ENCODE data around the gene CCSER2. TPM values are rescaled to one million over a fixed set of nuclear protein-coding genes. Genes with fewer than 3 reads are reported as not detected.

CCSER2 gene
- total and polyA plus RNA-seq, 2 donors (not counting 1 experiment from before 2014, with no cell fraction given), result 6.0 to 45.9 TPM

DNA sequence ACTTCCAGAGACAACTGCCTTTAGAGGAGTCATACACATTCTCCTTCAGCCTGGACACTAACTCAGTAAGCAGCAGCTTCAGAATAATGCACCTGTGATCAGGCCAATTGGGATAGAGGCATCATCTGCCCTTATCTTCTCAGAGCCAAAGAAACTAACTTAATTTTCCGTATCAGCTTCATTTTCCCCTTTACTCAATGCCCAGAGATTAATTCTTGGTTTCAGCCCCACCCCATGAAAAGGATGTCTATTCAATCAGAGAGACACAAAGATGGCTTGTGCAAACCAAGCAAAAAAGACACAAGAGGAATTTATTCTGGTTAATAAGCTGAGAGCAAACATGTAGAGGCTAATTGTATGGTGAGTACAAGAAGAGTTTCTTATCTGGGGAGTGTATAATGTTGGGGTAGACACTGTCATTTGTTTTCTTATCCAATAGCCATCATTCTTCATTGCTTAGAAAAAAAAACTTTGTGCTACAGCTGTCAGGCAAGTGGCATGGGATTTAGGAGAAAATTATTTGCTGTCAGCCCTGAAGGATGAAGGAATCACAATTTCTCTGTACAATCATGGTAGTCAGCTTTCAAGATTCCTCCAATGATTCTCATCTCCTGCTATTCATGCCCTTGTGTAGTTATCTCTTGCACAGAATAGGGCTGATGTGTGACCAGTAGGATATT is 38.7 kb upstream of the CCSER2 start:
- TF ChIP-seq EZH2 (IDR thresholded peaks at IDR 0.05; ENCODE audit: borderline replicate concordance, insufficient read depth, low read depth, low read length, poor library complexity, severe bottlenecking), result no peak
- no peak for TF ChIP-seq CTCF (IDR thresholded peaks at IDR 0.05)
- CTCF ChIA-PET, result interaction anchor here (1.4 kb wide), 1 partner anchor 28 kb away, joined by 3 read pairs; no protein-coding TSS in a partner anchor

GRCh38 chr10:84290235-84290634 is 38.2 kb upstream of the CCSER2 start:
- DNase-seq (no peak), ATAC-seq (ENCODE audit: low read depth) (no peak)
- H3K4me3 Mint-ChIP-seq, result no peak overlapping the region
- H3K27me3 ChIP-seq (replicated peaks in 1 of 4; ENCODE audit: control extremely low read depth in 1 of 4, control insufficient read depth in 3 of 4, insufficient read depth in 4 of 4, low read length in 3 of 4), result peaks cover 0 to 4% (median 0%) of the 10 kb centered on the region in 4 experiments
- H3K9ac ChIP-seq (ENCODE audit: low read length), result no peak overlapping the region
- H2AFZ ChIP-seq (ENCODE audit: insufficient read depth, low read depth, low read length, poor library complexity, severe bottlenecking), result no peak overlapping the region
- intact Hi-C loops (cut with micrococcal nuclease), result no loop called here
- no peaks in the 10 kb centered on the region for H3K36me3 ChIP-seq (replicated peaks in 1 of 2; ENCODE audit: control extremely low read depth in 1 of 2, control insufficient read depth in 1 of 2, extremely low read depth in 1 of 2, insufficient read depth in 2 of 2, low read length in 1 of 2)
- H3K9me3 Mint-ChIP-seq (ENCODE audit: insufficient read depth), result no peaks in the 10 kb centered on the region
- peaks cover 0 to 1% (median 0%) of the 10 kb centered on the region in 3 donors for H3K9me3 ChIP-seq (ENCODE audit: control extremely low read depth in 1 of 3, control insufficient read depth in 2 of 3, insufficient read depth in 1 of 3, low read length in 2 of 3)
- no peaks in the 10 kb centered on the region for H4K20me1 ChIP-seq (ENCODE audit: control insufficient read depth, insufficient read depth, low read length, poor library complexity, severe bottlenecking)
- no peak for TF ChIP-seq EZH2 (IDR thresholded peaks at IDR 0.05; ENCODE audit: borderline replicate concordance, insufficient read depth, low read depth, low read length, poor library complexity, severe bottlenecking)
- no peak for TF ChIP-seq CTCF (IDR thresholded peaks at IDR 0.05)
- no peak overlapping the region for H3K4me3 ChIP-seq (ENCODE audit: control extremely low read depth in 1 of 5, extremely low read depth in 1 of 5, insufficient read depth in 1 of 5, low read depth in 2 of 5, low read length in 4 of 5)
- no peaks in the 10 kb centered on the region for H3K4me1 Mint-ChIP-seq
- ChIA-PET POLR2A (no interaction called here), CTCF (interaction anchor here (1.4 kb wide), 1 partner anchor 28 kb away, joined by 3 read pairs; no protein-coding TSS in a partner anchor)
- no peaks in the 10 kb centered on the region for H3K4me1 ChIP-seq (ENCODE audit: control insufficient read depth in 2 of 2, insufficient read depth in 2 of 2, low read length in 2 of 2)
- no peaks in the 10 kb centered on the region for H3K79me2 ChIP-seq (ENCODE audit: control insufficient read depth, insufficient read depth, low read length)
- H3K27ac Mint-ChIP-seq, result no peak overlapping the region
- 72% methylated on average over 3 of the region's 3 CpGs for WGBS (ENCODE audit: insufficient coverage)
- no peak overlapping the region for H3K4me2 ChIP-seq (replicated peaks; ENCODE audit: low read depth, low read length, poor library complexity, severe bottlenecking)
- H3K27me3 Mint-ChIP-seq, result peaks cover 11% of the 10 kb centered on the region
- no peak overlapping the region for H3K27ac ChIP-seq (ENCODE audit: low read length in 2 of 2)

More for the DNA sequence above, 38.7 kb upstream of the CCSER2 start:
- Histone ChIP-seq H3K9me3 (ENCODE audit: control extremely low read depth in 1 of 3, control insufficient read depth in 2 of 3, insufficient read depth in 1 of 3, low read length in 2 of 3) (peaks cover 0 to 1% (median 0%) of the 10 kb centered on the region in 3 donors), H3K4me3 (ENCODE audit: control extremely low read depth in 1 of 5, extremely low read depth in 1 of 5, insufficient read depth in 1 of 5, low read depth in 2 of 5, low read length in 4 of 5) (no peak overlapping the region), H3K4me1 (ENCODE audit: control insufficient read depth in 2 of 2, insufficient read depth in 2 of 2, low read length in 2 of 2) (no peaks in the 10 kb centered on the region), H3K79me2 (ENCODE audit: control insufficient read depth, insufficient read depth, low read length) (no peaks in the 10 kb centered on the region), H3K27me3 (replicated peaks in 1 of 4; ENCODE audit: control extremely low read depth in 1 of 4, control insufficient read depth in 3 of 4, insufficient read depth in 4 of 4, low read length in 3 of 4) (peaks cover 0 to 4% (median 0%) of the 10 kb centered on the region in 4 experiments), H3K4me2 (replicated peaks; ENCODE audit: low read depth, low read length, poor library complexity, severe bottlenecking) (no peak overlapping the region), H3K9ac (ENCODE audit: low read length) (no peak overlapping the region), H3K27ac (ENCODE audit: low read length in 2 of 2) (no peak overlapping the region), H2AFZ (ENCODE audit: insufficient read depth, low read depth, low read length, poor library complexity, severe bottlenecking) (no peak overlapping the region), H3K36me3 (replicated peaks in 1 of 2; ENCODE audit: control extremely low read depth in 1 of 2, control insufficient read depth in 1 of 2, extremely low read depth in 1 of 2, insufficient read depth in 2 of 2, low read length in 1 of 2) (no peaks in the 10 kb centered on the region), H4K20me1 (ENCODE audit: control insufficient read depth, insufficient read depth, low read length, poor library complexity, severe bottlenecking) (no peaks in the 10 kb centered on the region)
- DNase-seq (no peak), ATAC-seq (ENCODE audit: low read depth) (no peak)
- Mint-ChIP-seq H3K4me3 (no peak overlapping the region), H3K9me3 (ENCODE audit: insufficient read depth) (no peaks in the 10 kb centered on the region), H3K27ac (no peak overlapping the region), H3K27me3 (peaks cover 11% of the 10 kb centered on the region), H3K4me1 (no peaks in the 10 kb centered on the region)
- POLR2A ChIA-PET, result no interaction called here
- 86% methylated on average over 1 of the region's 1 CpG for WGBS (ENCODE audit: insufficient coverage)
- intact Hi-C loops (cut with micrococcal nuclease), result no loop called here
